ENCODE measurements around the gene TMOD1. TPM values are rescaled to one million over a fixed set of nuclear protein-coding genes. Genes with fewer than 3 reads are reported as not detected.

Gene TMOD1
- total and polyA plus RNA-seq, 9 of the 15 experiments (the other 6 are each of a cell fraction or from before 2014, with no cell fraction given), result 7.1 to 41.2 (median 14.2) TPM

DNA sequence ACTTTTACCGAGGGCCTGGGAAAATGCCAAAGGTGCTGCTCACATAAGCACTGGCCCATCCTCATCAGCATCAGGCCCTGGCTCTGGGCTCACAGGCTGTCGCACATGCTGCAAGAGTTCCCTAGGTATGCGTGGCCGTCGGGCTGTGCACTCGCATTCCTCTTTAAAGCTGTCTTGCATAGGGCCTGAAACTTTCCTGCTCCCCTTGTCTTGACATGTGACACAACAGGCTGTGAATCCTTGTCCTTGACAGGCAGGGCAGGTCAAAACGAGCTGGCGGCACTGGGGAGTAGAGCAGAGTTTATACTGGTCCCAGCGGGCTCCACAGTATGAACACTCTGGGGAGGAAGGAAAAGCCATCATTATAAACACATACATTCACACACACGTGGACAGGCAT is 101.0 kb downstream of the TMOD1 start (continued):
- TF ChIP-seq, protein P1, sequence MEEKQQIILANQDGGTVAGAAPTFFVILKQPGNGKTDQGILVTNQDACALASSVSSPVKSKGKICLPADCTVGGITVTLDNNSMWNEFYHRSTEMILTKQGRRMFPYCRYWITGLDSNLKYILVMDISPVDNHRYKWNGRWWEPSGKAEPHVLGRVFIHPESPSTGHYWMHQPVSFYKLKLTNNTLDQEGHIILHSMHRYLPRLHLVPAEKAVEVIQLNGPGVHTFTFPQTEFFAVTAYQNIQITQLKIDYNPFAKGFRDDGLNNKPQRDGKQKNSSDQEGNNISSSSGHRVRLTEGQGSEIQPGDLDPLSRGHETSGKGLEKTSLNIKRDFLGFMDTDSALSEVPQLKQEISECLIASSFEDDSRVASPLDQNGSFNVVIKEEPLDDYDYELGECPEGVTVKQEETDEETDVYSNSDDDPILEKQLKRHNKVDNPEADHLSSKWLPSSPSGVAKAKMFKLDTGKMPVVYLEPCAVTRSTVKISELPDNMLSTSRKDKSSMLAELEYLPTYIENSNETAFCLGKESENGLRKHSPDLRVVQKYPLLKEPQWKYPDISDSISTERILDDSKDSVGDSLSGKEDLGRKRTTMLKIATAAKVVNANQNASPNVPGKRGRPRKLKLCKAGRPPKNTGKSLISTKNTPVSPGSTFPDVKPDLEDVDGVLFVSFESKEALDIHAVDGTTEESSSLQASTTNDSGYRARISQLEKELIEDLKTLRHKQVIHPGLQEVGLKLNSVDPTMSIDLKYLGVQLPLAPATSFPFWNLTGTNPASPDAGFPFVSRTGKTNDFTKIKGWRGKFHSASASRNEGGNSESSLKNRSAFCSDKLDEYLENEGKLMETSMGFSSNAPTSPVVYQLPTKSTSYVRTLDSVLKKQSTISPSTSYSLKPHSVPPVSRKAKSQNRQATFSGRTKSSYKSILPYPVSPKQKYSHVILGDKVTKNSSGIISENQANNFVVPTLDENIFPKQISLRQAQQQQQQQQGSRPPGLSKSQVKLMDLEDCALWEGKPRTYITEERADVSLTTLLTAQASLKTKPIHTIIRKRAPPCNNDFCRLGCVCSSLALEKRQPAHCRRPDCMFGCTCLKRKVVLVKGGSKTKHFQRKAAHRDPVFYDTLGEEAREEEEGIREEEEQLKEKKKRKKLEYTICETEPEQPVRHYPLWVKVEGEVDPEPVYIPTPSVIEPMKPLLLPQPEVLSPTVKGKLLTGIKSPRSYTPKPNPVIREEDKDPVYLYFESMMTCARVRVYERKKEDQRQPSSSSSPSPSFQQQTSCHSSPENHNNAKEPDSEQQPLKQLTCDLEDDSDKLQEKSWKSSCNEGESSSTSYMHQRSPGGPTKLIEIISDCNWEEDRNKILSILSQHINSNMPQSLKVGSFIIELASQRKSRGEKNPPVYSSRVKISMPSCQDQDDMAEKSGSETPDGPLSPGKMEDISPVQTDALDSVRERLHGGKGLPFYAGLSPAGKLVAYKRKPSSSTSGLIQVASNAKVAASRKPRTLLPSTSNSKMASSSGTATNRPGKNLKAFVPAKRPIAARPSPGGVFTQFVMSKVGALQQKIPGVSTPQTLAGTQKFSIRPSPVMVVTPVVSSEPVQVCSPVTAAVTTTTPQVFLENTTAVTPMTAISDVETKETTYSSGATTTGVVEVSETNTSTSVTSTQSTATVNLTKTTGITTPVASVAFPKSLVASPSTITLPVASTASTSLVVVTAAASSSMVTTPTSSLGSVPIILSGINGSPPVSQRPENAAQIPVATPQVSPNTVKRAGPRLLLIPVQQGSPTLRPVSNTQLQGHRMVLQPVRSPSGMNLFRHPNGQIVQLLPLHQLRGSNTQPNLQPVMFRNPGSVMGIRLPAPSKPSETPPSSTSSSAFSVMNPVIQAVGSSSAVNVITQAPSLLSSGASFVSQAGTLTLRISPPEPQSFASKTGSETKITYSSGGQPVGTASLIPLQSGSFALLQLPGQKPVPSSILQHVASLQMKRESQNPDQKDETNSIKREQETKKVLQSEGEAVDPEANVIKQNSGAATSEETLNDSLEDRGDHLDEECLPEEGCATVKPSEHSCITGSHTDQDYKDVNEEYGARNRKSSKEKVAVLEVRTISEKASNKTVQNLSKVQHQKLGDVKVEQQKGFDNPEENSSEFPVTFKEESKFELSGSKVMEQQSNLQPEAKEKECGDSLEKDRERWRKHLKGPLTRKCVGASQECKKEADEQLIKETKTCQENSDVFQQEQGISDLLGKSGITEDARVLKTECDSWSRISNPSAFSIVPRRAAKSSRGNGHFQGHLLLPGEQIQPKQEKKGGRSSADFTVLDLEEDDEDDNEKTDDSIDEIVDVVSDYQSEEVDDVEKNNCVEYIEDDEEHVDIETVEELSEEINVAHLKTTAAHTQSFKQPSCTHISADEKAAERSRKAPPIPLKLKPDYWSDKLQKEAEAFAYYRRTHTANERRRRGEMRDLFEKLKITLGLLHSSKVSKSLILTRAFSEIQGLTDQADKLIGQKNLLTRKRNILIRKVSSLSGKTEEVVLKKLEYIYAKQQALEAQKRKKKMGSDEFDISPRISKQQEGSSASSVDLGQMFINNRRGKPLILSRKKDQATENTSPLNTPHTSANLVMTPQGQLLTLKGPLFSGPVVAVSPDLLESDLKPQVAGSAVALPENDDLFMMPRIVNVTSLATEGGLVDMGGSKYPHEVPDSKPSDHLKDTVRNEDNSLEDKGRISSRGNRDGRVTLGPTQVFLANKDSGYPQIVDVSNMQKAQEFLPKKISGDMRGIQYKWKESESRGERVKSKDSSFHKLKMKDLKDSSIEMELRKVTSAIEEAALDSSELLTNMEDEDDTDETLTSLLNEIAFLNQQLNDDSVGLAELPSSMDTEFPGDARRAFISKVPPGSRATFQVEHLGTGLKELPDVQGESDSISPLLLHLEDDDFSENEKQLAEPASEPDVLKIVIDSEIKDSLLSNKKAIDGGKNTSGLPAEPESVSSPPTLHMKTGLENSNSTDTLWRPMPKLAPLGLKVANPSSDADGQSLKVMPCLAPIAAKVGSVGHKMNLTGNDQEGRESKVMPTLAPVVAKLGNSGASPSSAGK (IDR thresholded peaks at IDR 0.05), result no peak
- no peak for TF ChIP-seq EP300 (IDR thresholded peaks at IDR 0.05; ENCODE audit: low read length)

All from K562 (cell line).